Measurements from ENCODE around the gene FAM168B.

Gene FAM168B

GRCh38 chr2:131048641-131049040, 44.6 kb downstream of the FAM168B start:
- POLR2A ChIA-PET = no interaction called here
- CTCF ChIA-PET = no interaction called here
- no peak for DNase-seq (ENCODE audit: extremely low spot score)
- TF ChIP-seq, protein P1, sequence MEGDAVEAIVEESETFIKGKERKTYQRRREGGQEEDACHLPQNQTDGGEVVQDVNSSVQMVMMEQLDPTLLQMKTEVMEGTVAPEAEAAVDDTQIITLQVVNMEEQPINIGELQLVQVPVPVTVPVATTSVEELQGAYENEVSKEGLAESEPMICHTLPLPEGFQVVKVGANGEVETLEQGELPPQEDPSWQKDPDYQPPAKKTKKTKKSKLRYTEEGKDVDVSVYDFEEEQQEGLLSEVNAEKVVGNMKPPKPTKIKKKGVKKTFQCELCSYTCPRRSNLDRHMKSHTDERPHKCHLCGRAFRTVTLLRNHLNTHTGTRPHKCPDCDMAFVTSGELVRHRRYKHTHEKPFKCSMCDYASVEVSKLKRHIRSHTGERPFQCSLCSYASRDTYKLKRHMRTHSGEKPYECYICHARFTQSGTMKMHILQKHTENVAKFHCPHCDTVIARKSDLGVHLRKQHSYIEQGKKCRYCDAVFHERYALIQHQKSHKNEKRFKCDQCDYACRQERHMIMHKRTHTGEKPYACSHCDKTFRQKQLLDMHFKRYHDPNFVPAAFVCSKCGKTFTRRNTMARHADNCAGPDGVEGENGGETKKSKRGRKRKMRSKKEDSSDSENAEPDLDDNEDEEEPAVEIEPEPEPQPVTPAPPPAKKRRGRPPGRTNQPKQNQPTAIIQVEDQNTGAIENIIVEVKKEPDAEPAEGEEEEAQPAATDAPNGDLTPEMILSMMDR (IDR thresholded peaks at IDR 0.05; ENCODE audit: control extremely low read depth, extremely low read depth, low read depth, missing control alignments) = no peak

GRCh38 chr2:131047920-131048560, 45.2 kb downstream of the FAM168B start:
- TF ChIP-seq, protein P1 (IDR thresholded peaks at IDR 0.05; ENCODE audit: control extremely low read depth, extremely low read depth, low read depth, missing control alignments) = no peak
- no peak for DNase-seq (ENCODE audit: extremely low spot score)
- CTCF ChIA-PET = no interaction called here
- POLR2A ChIA-PET = no interaction called here

- TF ChIP-seq, protein P1 (IDR thresholded peaks at IDR 0.05; ENCODE audit: control extremely low read depth, extremely low read depth, low read depth, missing control alignments) = no peak
- POLR2A ChIA-PET = no interaction called here
- CTCF ChIA-PET = no interaction called here
- DNase-seq (ENCODE audit: extremely low spot score) = no peak
Observed at GRCh38 chr2:131046918-131047652, 46.2 kb downstream of the FAM168B start.

DNA sequence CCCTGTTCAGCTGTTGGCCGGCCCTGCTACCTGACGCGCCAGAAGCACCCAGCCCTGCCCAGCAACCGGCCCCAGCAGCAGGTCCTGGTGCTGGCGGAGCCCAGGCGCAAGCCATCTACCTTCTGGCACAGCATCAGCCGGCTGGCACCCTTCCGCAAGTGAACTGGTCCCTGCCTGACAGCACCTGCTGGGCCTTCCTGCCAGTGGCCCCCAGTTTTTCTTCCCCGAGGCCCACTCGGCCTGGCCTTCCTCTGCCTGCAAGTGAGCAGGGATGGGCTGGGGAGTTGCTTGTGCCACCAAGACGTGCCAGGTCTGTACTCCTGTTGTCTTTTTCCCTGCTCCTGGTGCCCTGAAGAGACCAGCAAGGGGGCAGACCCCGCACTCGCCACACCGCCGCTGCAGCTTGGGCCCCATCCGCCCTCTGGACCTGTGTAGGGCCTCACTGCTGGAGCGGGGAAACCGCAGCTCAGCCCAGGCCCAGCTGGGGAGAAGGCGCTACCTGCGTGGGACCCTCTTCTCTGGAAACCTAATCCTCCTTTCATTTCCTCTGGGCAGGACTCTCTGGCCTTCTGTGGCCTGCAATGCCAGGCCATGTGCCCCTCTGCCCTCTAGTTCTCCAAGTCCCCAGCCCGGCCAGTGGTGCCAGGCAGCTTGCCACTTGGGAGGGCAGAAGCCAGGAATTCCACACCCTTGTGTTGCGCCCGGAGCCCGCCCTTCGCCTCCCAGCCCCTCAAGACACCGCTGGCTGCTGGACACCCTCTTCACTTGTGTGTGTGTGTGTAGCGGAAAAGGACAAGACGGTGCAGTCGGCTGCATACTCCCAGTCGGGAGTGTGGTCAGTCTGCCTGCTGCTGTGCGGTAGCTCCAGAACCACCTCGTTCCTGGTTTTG, 47.0 kb downstream of the FAM168B start:
- TF ChIP-seq, protein P1 (IDR thresholded peaks at IDR 0.05; ENCODE audit: control extremely low read depth, extremely low read depth, low read depth, missing control alignments) = no peak
- no peak for DNase-seq (ENCODE audit: extremely low spot score)
- ChIA-PET POLR2A (no interaction called here), CTCF (no interaction called here)

- CTCF ChIA-PET = no interaction called here
- TF ChIP-seq, protein P1 (IDR thresholded peaks at IDR 0.05; ENCODE audit: control extremely low read depth, extremely low read depth, low read depth, missing control alignments) = no peak
- DNase-seq (ENCODE audit: extremely low spot score) = peak; percentile 23
- POLR2A ChIA-PET = no interaction called here
Observed at GRCh38 chr2:131045286-131046027, 47.8 kb downstream of the FAM168B start.

DNA sequence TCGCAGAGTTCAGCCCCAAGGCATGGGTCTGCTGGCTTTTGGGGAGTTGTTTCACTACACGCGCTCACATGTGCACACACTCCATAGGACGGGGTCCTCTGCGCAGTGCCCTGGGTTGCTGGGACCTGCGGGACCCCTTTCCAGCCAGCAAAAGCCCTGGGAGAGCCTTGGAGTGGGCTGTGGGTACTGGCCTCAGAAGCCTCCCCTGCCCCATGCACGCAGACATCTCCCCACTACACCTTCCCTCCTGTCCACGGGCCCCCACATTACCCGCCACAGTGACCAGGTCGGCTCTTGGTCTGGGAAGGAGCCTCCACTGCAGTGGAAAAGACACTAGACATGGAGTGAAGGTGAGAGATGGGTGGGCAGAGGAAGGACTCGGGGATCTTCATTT, 48.5 kb downstream of the FAM168B start:
- ChIA-PET CTCF (no interaction called here), POLR2A (no interaction called here)
- DNase-seq (ENCODE audit: extremely low spot score) = no peak
- TF ChIP-seq, protein P1 (IDR thresholded peaks at IDR 0.05; ENCODE audit: control extremely low read depth, extremely low read depth, low read depth, missing control alignments) = no peak

All from GM10248 (cell line).